ENCODE data around the gene KDF1. TPM values are rescaled to one million over a fixed set of nuclear protein-coding genes. Genes with fewer than 3 reads are reported as not detected.

KDF1 gene
- total RNA-seq, 1 donor from 2014 or later, result 11.9 TPM

DNA sequence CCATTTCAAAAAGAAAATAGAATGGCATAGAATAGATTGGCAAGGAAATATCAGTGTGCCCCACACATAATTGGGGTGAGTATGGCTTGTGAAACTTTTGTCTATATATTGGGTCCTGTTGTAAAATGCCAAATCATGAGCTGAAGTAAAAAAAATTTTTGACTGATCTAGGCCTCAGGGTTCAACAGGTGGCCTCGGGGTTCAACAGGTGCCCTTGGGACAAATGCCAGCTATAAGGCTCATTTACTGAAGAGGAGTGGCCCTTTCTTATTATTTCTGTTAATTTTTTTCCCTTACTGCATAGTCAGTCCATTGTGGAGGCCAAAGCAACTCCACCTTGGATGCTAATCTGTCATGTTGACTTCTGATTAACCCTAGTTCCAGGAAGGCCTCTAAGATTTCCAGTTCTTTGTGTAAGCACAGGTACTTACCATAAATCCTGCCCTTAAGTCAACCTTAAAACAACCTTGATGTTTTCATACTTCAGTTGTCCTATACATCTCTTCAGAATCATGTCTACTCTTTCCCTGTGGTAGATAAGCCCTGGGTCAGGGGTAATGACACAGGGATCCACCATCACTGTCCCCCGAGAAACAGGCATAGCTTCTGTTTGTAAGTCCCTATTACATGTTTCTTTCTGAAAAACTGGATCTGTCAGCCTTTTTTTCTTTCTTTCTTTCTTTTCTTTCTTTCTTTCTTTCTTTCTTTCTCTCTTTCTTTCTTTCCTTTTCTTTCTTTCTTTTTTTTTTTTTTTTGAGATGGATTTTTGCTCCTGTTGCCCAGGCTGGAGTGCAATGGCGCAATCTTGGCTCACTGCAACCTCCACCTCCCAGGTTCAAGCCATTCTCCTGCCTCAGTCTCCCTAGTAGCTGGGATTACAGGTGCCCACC lies 16.6 kb upstream of the KDF1 start:
- no peak for DNase-seq (ENCODE audit: low spot score in 2 of 2, unreplicated experiment in 2 of 2)
- TF ChIP-seq, protein P1, sequence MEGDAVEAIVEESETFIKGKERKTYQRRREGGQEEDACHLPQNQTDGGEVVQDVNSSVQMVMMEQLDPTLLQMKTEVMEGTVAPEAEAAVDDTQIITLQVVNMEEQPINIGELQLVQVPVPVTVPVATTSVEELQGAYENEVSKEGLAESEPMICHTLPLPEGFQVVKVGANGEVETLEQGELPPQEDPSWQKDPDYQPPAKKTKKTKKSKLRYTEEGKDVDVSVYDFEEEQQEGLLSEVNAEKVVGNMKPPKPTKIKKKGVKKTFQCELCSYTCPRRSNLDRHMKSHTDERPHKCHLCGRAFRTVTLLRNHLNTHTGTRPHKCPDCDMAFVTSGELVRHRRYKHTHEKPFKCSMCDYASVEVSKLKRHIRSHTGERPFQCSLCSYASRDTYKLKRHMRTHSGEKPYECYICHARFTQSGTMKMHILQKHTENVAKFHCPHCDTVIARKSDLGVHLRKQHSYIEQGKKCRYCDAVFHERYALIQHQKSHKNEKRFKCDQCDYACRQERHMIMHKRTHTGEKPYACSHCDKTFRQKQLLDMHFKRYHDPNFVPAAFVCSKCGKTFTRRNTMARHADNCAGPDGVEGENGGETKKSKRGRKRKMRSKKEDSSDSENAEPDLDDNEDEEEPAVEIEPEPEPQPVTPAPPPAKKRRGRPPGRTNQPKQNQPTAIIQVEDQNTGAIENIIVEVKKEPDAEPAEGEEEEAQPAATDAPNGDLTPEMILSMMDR (IDR thresholded peaks at IDR 0.05; ENCODE audit: unreplicated experiment), result no peak
- H3K4me3 Mint-ChIP-seq, result no peak overlapping the region
- H3K9me3 Mint-ChIP-seq, result no peaks in the 10 kb centered on the region
- no peaks in the 10 kb centered on the region for H3K27me3 Mint-ChIP-seq (ENCODE audit: low read depth)
- no peak overlapping the region for H3K27ac Mint-ChIP-seq
- no peaks in the 10 kb centered on the region for H3K36me3 Mint-ChIP-seq
- no peaks in the 10 kb centered on the region for H3K4me1 Mint-ChIP-seq

DNA sequence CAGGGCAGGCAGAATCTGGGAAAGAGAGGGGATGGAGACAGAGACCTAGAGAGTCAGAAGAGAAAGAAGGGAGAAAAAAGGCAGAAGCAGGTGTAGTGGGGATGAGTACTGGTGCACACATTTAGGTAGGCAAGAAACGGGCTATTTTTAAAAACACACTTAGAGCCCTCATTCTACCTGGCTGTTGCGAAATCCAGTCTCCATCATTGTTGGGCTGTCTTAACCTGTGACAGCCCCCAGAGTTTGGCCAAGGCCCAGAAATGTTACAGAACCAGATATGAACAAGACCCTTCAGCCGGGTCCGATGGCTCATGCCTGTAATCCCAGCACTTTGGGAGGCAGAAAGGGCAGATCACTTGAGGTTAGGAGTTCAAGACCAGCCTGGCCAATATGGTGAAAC lies 12.6 kb upstream of the KDF1 start:
- no peak overlapping the region for H3K4me3 Mint-ChIP-seq
- no peak for DNase-seq (ENCODE audit: low spot score in 2 of 2, unreplicated experiment in 2 of 2)
- H3K27ac Mint-ChIP-seq, result no peak overlapping the region
- TF ChIP-seq, protein P1 (IDR thresholded peaks at IDR 0.05; ENCODE audit: unreplicated experiment), result no peak
- H3K36me3 Mint-ChIP-seq, result no peaks in the 10 kb centered on the region
- no peaks in the 10 kb centered on the region for H3K27me3 Mint-ChIP-seq (ENCODE audit: low read depth)
- H3K4me1 Mint-ChIP-seq, result no peaks in the 10 kb centered on the region
- H3K9me3 Mint-ChIP-seq, result no peaks in the 10 kb centered on the region

DNA sequence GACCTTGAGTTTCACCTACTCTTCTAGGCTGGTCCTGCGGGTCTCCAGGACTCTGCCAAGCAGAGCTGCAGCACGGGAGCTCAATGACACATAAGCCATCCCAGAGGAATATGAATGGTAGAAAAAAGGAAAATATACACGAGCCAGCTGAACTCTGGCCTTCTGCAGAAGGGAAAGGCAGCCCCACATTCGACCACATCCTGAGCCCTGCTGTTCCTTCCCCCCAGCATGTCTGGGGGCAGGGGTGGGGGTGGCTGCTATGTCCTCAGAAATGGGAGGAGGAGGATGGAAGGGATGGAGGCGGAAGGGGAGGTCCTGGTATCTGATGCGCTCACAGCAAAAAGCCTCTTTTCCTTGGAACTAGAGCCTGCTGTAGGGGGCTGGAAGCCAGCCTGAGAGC lies 12.1 kb upstream of the KDF1 start:
- H3K27me3 Mint-ChIP-seq (ENCODE audit: low read depth), result no peaks in the 10 kb centered on the region
- H3K9me3 Mint-ChIP-seq, result no peaks in the 10 kb centered on the region
- TF ChIP-seq, protein P1 (IDR thresholded peaks at IDR 0.05; ENCODE audit: unreplicated experiment), result no peak
- H3K4me3 Mint-ChIP-seq, result no peak overlapping the region
- no peaks in the 10 kb centered on the region for H3K36me3 Mint-ChIP-seq
- no peak overlapping the region for H3K27ac Mint-ChIP-seq
- H3K4me1 Mint-ChIP-seq, result no peaks in the 10 kb centered on the region
- DNase-seq (ENCODE audit: low spot score in 2 of 2, unreplicated experiment in 2 of 2), result no peak

DNA sequence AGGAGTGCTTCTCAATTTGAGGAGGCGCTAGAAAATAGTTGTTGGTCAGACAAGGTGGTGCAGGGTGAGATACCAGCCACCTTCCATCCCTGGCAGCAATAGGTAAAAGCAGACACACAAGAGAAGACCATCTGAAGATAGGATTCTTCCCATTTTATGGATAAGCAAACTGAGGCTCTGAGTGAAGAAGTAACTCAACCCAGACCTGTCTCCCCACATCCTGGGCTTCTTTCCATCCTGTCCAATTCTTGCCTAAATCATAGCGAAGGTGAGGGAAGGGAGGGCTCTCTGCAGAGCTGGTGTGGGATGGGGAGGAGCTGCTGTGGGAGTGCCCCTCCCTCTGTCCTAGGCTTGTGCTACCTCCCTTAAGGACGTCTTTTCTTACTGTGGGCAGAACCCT lies 11.3 kb upstream of the KDF1 start:
- no peak for DNase-seq (ENCODE audit: low spot score in 2 of 2, unreplicated experiment in 2 of 2)
- no peaks in the 10 kb centered on the region for H3K9me3 Mint-ChIP-seq
- no peaks in the 10 kb centered on the region for H3K36me3 Mint-ChIP-seq

DNA sequence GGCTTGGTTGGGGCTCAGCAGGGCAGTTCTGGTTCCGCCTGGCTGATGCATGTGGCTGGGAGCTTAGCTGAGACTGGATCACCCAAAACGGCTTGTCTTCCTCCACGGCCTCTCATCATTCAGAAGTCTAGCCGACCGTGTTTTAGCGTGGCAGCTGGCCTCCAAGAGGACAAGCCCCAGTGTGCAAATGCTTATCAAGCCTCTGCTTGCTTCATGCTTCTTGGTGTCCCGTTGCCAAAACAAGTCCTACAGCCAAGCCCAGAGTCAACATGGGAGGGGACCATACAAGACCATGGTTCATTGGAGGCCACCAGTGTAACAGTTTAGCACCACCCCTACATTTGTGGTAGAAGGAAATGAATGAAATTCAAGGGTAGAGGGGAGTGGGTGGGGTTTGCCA lies 10.5 kb upstream of the KDF1 start:
- TF ChIP-seq, protein P1 (IDR thresholded peaks at IDR 0.05; ENCODE audit: unreplicated experiment), result no peak
- Mint-ChIP-seq H3K4me1 (no peaks in the 10 kb centered on the region), H3K9me3 (no peaks in the 10 kb centered on the region), H3K36me3 (no peaks in the 10 kb centered on the region), H3K27me3 (ENCODE audit: low read depth) (no peaks in the 10 kb centered on the region), H3K4me3 (no peak overlapping the region), H3K27ac (no peak overlapping the region)
- no peak for DNase-seq (ENCODE audit: low spot score in 2 of 2, unreplicated experiment in 2 of 2)

More for the DNA sequence above, 11.3 kb upstream of the KDF1 start:
- H3K27ac Mint-ChIP-seq, result no peak overlapping the region
- H3K4me3 Mint-ChIP-seq, result no peak overlapping the region
- H3K4me1 Mint-ChIP-seq, result no peaks in the 10 kb centered on the region
- H3K27me3 Mint-ChIP-seq (ENCODE audit: low read depth), result no peaks in the 10 kb centered on the region
- TF ChIP-seq, protein P1 (IDR thresholded peaks at IDR 0.05; ENCODE audit: unreplicated experiment), result no peak
